PC-9 (cell line): ENCODE measurements around the gene ATP11A.

ENCODE experiments used
- CTCF ChIP-seq: fragments of 200-600 bp; sonication (generic); conservative IDR thresholded peaks from 2 replicates; pipeline ENCODE4 v1.6.1; 2017; ENCODE audit warnings: mixed run types, antibody characterized with exemption, mild to moderate bottlenecking, moderate library complexity
- EZH2 ChIP-seq: fragments of 200-600 bp; sonication (generic); IDR thresholded peaks from 2 replicates; pipeline ENCODE4 v1.8.0; 2017; ENCODE audit warnings: antibody characterized with exemption, low read depth

- TF ChIP-seq CTCF = no peak
- no peak for TF ChIP-seq EZH2
These were observed 2.3 kb downstream of the ATP11A start for GRCh38 chr13:112692104-112692503.
